B cell (primary cell): Measurements from ENCODE around the gene CACNA2D4. TPM values are rescaled to one million over a fixed set of nuclear protein-coding genes. Genes with fewer than 3 reads are reported as not detected.

ENCODE experiments used
- ATAC-seq: fragments of 200-7000 bp; cut with Tn5 transposase; one replicate; pipeline ENCODE4 v1.10.0; 2021; ENCODE audit warnings: low read depth, mild to moderate bottlenecking, moderate number of reproducible peaks, moderate library complexity
- CTCF ChIA-PET: fragments of 350-600 bp; sonication (Branson Sonifier 250); formaldehyde crosslinking; loops from one replicate; lab custom pipeline; 2021; ENCODE audit warnings: antibody characterized with exemption, inconsistent platforms; lab: Charles Lee
- POLR2A ChIA-PET: fragments of 350-600 bp; sonication (Branson Sonifier 250); formaldehyde crosslinking; loops from one replicate; lab custom pipeline; 2021; ENCODE audit warnings: antibody characterized with exemption; lab: Charles Lee
- DNase-seq: peaks from one replicate; pipeline ENCODE4 v3.0.0; 2013
- H2AFZ ChIP-seq: 2 replicates; pipeline ENCODE4 v1.6.1; 2012; ENCODE audit warnings: mild to moderate bottlenecking, low read depth, low read length; ENCODE audit not compliant: insufficient read depth, poor library complexity, severe bottlenecking
- H3K27ac ChIP-seq, 2 donors: 1 replicate in 1 of 2; 2 replicates in 1 of 2; pipeline ENCODE4 v1.5.1; 2012 to 2013; ENCODE audit warnings: low read length in 2 of 2, mild to moderate bottlenecking in 2 of 2, moderate library complexity in 1 of 2
- H3K27me3 ChIP-seq, 4 experiments: fragments of 200-600 bp in 1 of 4; sonication (generic) in 1 of 4; replicated peaks in 1 of 4; 1 replicate in 2 of 4; 2 replicates in 2 of 4; pipeline versions ENCODE4 v1.6.1 to v1.7.0; 2013 to 2016; ENCODE audit warnings: low read length in 3 of 4, mild to moderate bottlenecking in 2 of 4, mixed read lengths in 1 of 4, moderate library complexity in 1 of 4; ENCODE audit not compliant: insufficient read depth in 4 of 4, control insufficient read depth in 3 of 4; ENCODE audit errors: control extremely low read depth in 1 of 4
- H3K36me3 ChIP-seq, 2 experiments: replicated peaks in 1 of 2; 1 replicate in 1 of 2; 2 replicates in 1 of 2; pipeline versions ENCODE4 v1.6.1 to v1.7.1; 2013; ENCODE audit warnings: low read length in 1 of 2; ENCODE audit not compliant: insufficient read depth in 2 of 2, control insufficient read depth in 1 of 2; ENCODE audit errors: control extremely low read depth in 1 of 2, extremely low read depth in 1 of 2
- H3K4me1 ChIP-seq, 2 donors: fragments of 200-600 bp in 1 of 2; sonication (generic) in 1 of 2; 1 replicate in 1 of 2; 2 replicates in 1 of 2; pipeline versions ENCODE4 v1.5.1 to v1.6.1; 2013 to 2017; ENCODE audit warnings: low read length in 2 of 2; ENCODE audit not compliant: control insufficient read depth in 2 of 2, insufficient read depth in 2 of 2
- H3K4me2 ChIP-seq: replicated peaks from 2 replicates; pipeline ENCODE3; 2012; ENCODE audit warnings: mild to moderate bottlenecking, low read depth, low read length; ENCODE audit not compliant: poor library complexity, severe bottlenecking
- H3K4me3 ChIP-seq, 5 experiments: fragments of 200-600 bp in 1 of 5; sonication (generic) in 1 of 5; 1 replicate in 3 of 5; 2 replicates in 2 of 5; pipeline versions ENCODE4 v1.5.1 to v1.7.0; 2011 to 2016; ENCODE audit warnings: low read length in 4 of 5, mild to moderate bottlenecking in 4 of 5, low read depth in 2 of 5, control low read depth in 1 of 5, moderate library complexity in 1 of 5; ENCODE audit not compliant: insufficient read depth in 1 of 5; ENCODE audit errors: control extremely low read depth in 1 of 5, extremely low read depth in 1 of 5
- H3K79me2 ChIP-seq: fragments of 200-600 bp; sonication (generic); one replicate; pipeline ENCODE4 v1.6.0; 2016; ENCODE audit warnings: low read length; ENCODE audit not compliant: control insufficient read depth, insufficient read depth
- H3K9ac ChIP-seq: fragments of 200-600 bp; sonication (generic); 2 replicates; pipeline ENCODE4 v1.6.1; 2017; ENCODE audit warnings: mild to moderate bottlenecking, low read length, moderate library complexity
- H3K9me3 ChIP-seq, 3 donors: one replicate each; pipeline versions ENCODE4 v1.6.1 to v1.7.1; 2013; ENCODE audit warnings: low read length in 2 of 3; ENCODE audit not compliant: control insufficient read depth in 2 of 3, insufficient read depth in 1 of 3; ENCODE audit errors: control extremely low read depth in 1 of 3
- H4K20me1 ChIP-seq: 2 replicates; pipeline ENCODE4 v1.6.0; 2012; ENCODE audit warnings: mild to moderate bottlenecking, low read length; ENCODE audit not compliant: insufficient read depth, control insufficient read depth, poor library complexity, severe bottlenecking
- H3K27ac Mint-ChIP-seq: one replicate; pipeline ENCODE4 v1.8.0; 2021; ENCODE audit warnings: mixed read lengths
- H3K27me3 Mint-ChIP-seq: one replicate; pipeline ENCODE4 v1.8.0; 2021; ENCODE audit warnings: mixed read lengths
- H3K4me1 Mint-ChIP-seq: one replicate; pipeline ENCODE4 v1.8.0; 2021; ENCODE audit warnings: mixed read lengths
- H3K4me3 Mint-ChIP-seq: one replicate; pipeline ENCODE4 v1.8.0; 2021; ENCODE audit warnings: mixed read lengths
- H3K9me3 Mint-ChIP-seq: one replicate; pipeline ENCODE4 v1.8.0; 2022; ENCODE audit warnings: mixed read lengths; ENCODE audit not compliant: insufficient read depth
- CTCF ChIP-seq: fragments of 200-600 bp; IDR thresholded peaks from one replicate; pipeline ENCODE4 v1.8.0; 2022; ENCODE audit warnings: antibody characterized with exemption, mild to moderate bottlenecking
- EZH2 ChIP-seq: IDR thresholded peaks from 2 replicates; pipeline ENCODE4 v1.6.1; 2012; ENCODE audit warnings: borderline replicate concordance, low read depth, mild to moderate bottlenecking, moderate library complexity, low read length; ENCODE audit not compliant: insufficient read depth, poor library complexity, severe bottlenecking
- WGBS: methylation state at CpG from one replicate; pipeline ENCODE4 v1.1.5; 2013; ENCODE audit warnings: missing lambda C conversion rate; ENCODE audit not compliant: insufficient coverage; 5-methylcytosine and 5-hydroxymethylcytosine counted together
- intact Hi-C: fragments of 100-400 bp; cut with micrococcal nuclease; formaldehyde crosslinking; loops from one replicate; pipeline ENCODE4 v1.10.0; 2022
- polyA plus RNA-seq: library from polyadenylated mRNA; depleted of rRNA; stranded (reverse); fragments of >200 nt; gene quantifications from 2 replicates; pipeline ENCODE4 v1.2.3, GENCODE V29; 2012
- total RNA-seq, 2 donors: library from RNA; stranded (reverse); fragments of 120-200 nt in 1 of 2; gene quantifications; 1 replicate in 1 of 2; 2 replicates in 1 of 2; pipeline versions ENCODE4 v1.2.3 to v1.2.4, GENCODE V29; 2013 to 2022

The CACNA2D4 gene
- total and polyA plus RNA-seq, 2 donors (not counting 1 experiment from before 2014, with no cell fraction given), result 6.0 to 7.4 TPM

- ATAC-seq (no peak), DNase-seq (no peak)
- Histone ChIP-seq H3K27me3 (peaks cover 0 to 6% (median 4%) of the 10 kb centered on the region in 4 experiments), H3K4me2 (no peak overlapping the region), H3K27ac (no peak overlapping the region), H3K36me3 (no peaks in the 10 kb centered on the region), H3K79me2 (no peaks in the 10 kb centered on the region), H4K20me1 (no peaks in the 10 kb centered on the region), H3K4me3 (no peak overlapping the region), H3K9me3 (peaks cover 0 to 15% (median 2%) of the 10 kb centered on the region in 3 donors), H3K9ac (no peak overlapping the region), H2AFZ (no peak overlapping the region), H3K4me1 (no peaks in the 10 kb centered on the region)
- Mint-ChIP-seq H3K27ac (no peak overlapping the region), H3K27me3 (peaks cover 32% of the 10 kb centered on the region), H3K9me3 (no peaks in the 10 kb centered on the region), H3K4me1 (no peaks in the 10 kb centered on the region), H3K4me3 (no peak overlapping the region)
- POLR2A ChIA-PET, result no interaction called here
- no peak for TF ChIP-seq CTCF
- TF ChIP-seq EZH2, result no peak
- CTCF ChIA-PET, result interaction anchor here (1.0 kb wide), 1 partner anchor 77 kb away, joined by 3 read pairs; no protein-coding TSS in a partner anchor
- intact Hi-C loops, result no loop called here
Observed at GRCh38 chr12:1862973-1863372, 55.5 kb downstream of the CACNA2D4 start.

GRCh38 chr12:1859643-1860042, 58.8 kb downstream of the CACNA2D4 start:
- CTCF ChIA-PET, result no interaction called here
- H3K9ac ChIP-seq, result no peak overlapping the region
- H3K27me3 ChIP-seq, result peaks cover 0 to 8% (median 0%) of the 10 kb centered on the region in 4 experiments
- no peak for TF ChIP-seq CTCF
- TF ChIP-seq EZH2, result no peak
- intact Hi-C loops, result no loop called here
- H3K27ac Mint-ChIP-seq, result no peak overlapping the region
- H3K4me2 ChIP-seq, result no peak overlapping the region
- H3K27me3 Mint-ChIP-seq, result peaks cover 18% of the 10 kb centered on the region
- DNase-seq, result no peak
- H3K9me3 ChIP-seq, result peaks cover 0 to 30% (median 17%) of the 10 kb centered on the region in 3 donors
- POLR2A ChIA-PET, result no interaction called here
- H3K4me3 Mint-ChIP-seq, result no peak overlapping the region
- H3K4me1 ChIP-seq, result no peaks in the 10 kb centered on the region
- H3K79me2 ChIP-seq, result no peaks in the 10 kb centered on the region
- no peak overlapping the region for H2AFZ ChIP-seq
- H3K36me3 ChIP-seq, result no peaks in the 10 kb centered on the region
- ATAC-seq, result no peak
- WGBS, result 98% methylated on average over 6 of the region's 7 CpGs
- no peaks in the 10 kb centered on the region for H3K4me1 Mint-ChIP-seq
- H3K4me3 ChIP-seq, result no peak overlapping the region
- H3K9me3 Mint-ChIP-seq, result no peaks in the 10 kb centered on the region
- H4K20me1 ChIP-seq, result no peaks in the 10 kb centered on the region
- no peak overlapping the region for H3K27ac ChIP-seq
